ENCODE results near the gene RIN2. TPM values are rescaled to one million over a fixed set of nuclear protein-coding genes. Genes with fewer than 3 reads are reported as not detected.

The RIN2 gene
- total and polyA plus RNA-seq, 2 of the 4 experiments (the other 2 are of a cell fraction), result 16.1 to 72.2 TPM

DNA sequence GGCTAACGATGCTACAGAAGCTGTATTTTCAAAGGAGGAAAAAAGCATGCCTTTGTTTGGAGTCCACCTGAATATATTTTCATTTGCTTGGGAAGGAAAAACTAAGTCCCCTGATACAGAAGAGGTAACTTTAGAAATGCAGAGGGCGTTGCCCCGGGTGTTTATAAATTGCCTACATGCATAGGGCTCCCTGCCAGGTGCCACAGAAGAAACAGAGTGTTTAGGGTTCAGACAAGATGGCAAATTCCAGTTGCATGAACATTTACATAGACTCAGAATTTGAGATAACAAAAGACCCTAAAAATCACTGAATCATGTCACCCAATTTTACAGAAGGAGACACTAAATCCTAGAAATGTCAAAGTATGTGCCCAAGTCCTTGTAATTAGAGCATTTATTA, 19.9 kb downstream of the RIN2 start:
- peaks cover 31 to 85% of the 10 kb centered on the region in 2 experiments; a peak in 3 of 4 replicates for H3K79me1 ChIP-seq (ENCODE audit: low read depth in 1 of 2, low read length in 2 of 2)
- H2BK15ac ChIP-seq (ENCODE audit: low read depth, low read length), result no peak overlapping the region
- TF ChIP-seq NFE2L2 (IDR thresholded peaks at IDR 0.05; ENCODE audit: low read depth, low read length) (no peak), CEBPB (IDR thresholded peaks at IDR 0.05; ENCODE audit: low read depth, low read length) (no peak), RAD21 (IDR thresholded peaks at IDR 0.05; ENCODE audit: low read length) (no peak), RFX5 (IDR thresholded peaks at IDR 0.05; ENCODE audit: low read depth, low read length) (no peak)
- TF ChIP-seq, protein P1, sequence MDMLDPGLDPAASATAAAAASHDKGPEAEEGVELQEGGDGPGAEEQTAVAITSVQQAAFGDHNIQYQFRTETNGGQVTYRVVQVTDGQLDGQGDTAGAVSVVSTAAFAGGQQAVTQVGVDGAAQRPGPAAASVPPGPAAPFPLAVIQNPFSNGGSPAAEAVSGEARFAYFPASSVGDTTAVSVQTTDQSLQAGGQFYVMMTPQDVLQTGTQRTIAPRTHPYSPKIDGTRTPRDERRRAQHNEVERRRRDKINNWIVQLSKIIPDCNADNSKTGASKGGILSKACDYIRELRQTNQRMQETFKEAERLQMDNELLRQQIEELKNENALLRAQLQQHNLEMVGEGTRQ (IDR thresholded peaks at IDR 0.05; ENCODE audit: low read depth, low read length), result no peak
- no peak for ATAC-seq (ENCODE audit: low read depth)
- dilution Hi-C loops (cut with HindIII; ENCODE audit: low sequenced_read_pairs, unreplicated experiment) (no loop called here), in situ Hi-C loops (cut with MboI; ENCODE audit: low sequenced_read_pairs) (no loop called here), intact Hi-C loops (cut with micrococcal nuclease) (no loop called here)
- ChIA-PET POLR2A (ENCODE audit: unreplicated experiment) (no interaction called here), CTCF (no interaction called here)
- H3K27ac ChIP-seq (ENCODE audit: insufficient read depth, low read length), result no peak overlapping the region
- no peak overlapping the region for H2BK5ac ChIP-seq (ENCODE audit: low read depth, low read length, poor library complexity, severe bottlenecking)
- no peak overlapping the region for H2AFZ ChIP-seq (replicated peaks; ENCODE audit: low read length, poor library complexity)
- H3K4ac ChIP-seq (ENCODE audit: low read depth, low read length), result no peak overlapping the region
- H2BK120ac ChIP-seq (ENCODE audit: low read depth, low read length), result no peak overlapping the region
- H4K8ac ChIP-seq (ENCODE audit: low read depth in 2 of 2, low read length in 2 of 2), result no peak overlapping the region
- peaks cover 8% of the 10 kb centered on the region for H3K4me1 ChIP-seq (ENCODE audit: control insufficient read depth, insufficient read depth, low read length)
- no peak overlapping the region for H3K56ac ChIP-seq (ENCODE audit: extremely low read depth, insufficient read depth, low read length)
- H3K36me3 ChIP-seq (ENCODE audit: control insufficient read depth, insufficient read depth, low read length), result no peaks in the 10 kb centered on the region
- H4K91ac ChIP-seq (ENCODE audit: insufficient read depth, low read depth, low read length), result no peak overlapping the region
- H3K23ac ChIP-seq (ENCODE audit: low read depth, low read length), result no peak overlapping the region
- no peaks in the 10 kb centered on the region for H3K27me3 ChIP-seq (ENCODE audit: control insufficient read depth, insufficient read depth, low read length)
- no peak overlapping the region for H3K4me3 ChIP-seq (ENCODE audit: insufficient read depth, low read depth, low read length)
- H3K18ac ChIP-seq (ENCODE audit: low read depth, low read length), result no peak overlapping the region; the same call in 1 of the 2 replicates
- no peaks in the 10 kb centered on the region for H4K20me1 ChIP-seq (ENCODE audit: insufficient read depth, low read length)
- no peak overlapping the region for H4K5ac ChIP-seq (ENCODE audit: low read depth, low read length)
- H3K9me1 ChIP-seq (ENCODE audit: insufficient read depth, low read length), result peaks cover 9% of the 10 kb centered on the region; the same call in 1 of the 2 replicates
- no peak for DNase-seq
- H3K4me2 ChIP-seq (ENCODE audit: low read depth, low read length), result no peak overlapping the region
- no peak overlapping the region for H3K9ac ChIP-seq (ENCODE audit: low read depth, low read length)
- no peak overlapping the region; the same call in 1 of the 2 replicates for H3K14ac ChIP-seq (replicated peaks; ENCODE audit: low read depth, low read length)
- no peak overlapping the region for H2AK5ac ChIP-seq (ENCODE audit: low read depth, low read length)
- H2BK20ac ChIP-seq (ENCODE audit: low read depth, low read length), result no peak overlapping the region
- WGBS, 2 experiments (ENCODE audit: extremely low coverage in 2 of 2, insufficient read length in 1 of 2), result no CpG with 5 or more reads among the region's 3 CpGs
- H2AK9ac ChIP-seq (replicated peaks; ENCODE audit: low read depth, low read length, poor library complexity), result no peak overlapping the region
- BruUV-seq (replicated peaks), result no TSS peak
- H3K9me3 ChIP-seq (ENCODE audit: control insufficient read depth, insufficient read depth, low read length), result no peaks in the 10 kb centered on the region

All from IMR-90 (cell line).